Hematopoietic multipotent progenitor cell treated with erythropoietin and hydrocortisone succinate and interleukin-3 and kit ligand, for 8 days (in vitro differentiated cells): ENCODE data around the gene CAMKV.
"Not testable (repeated sequence)": the region's sequence is repeated elsewhere in the genome, so short reads cannot be mapped to it uniquely, and the experiment has no call there.

ENCODE experiments used
- DNase-seq: peaks from one replicate; pipeline ENCODE4 v3.0.0-alpha.2; 2015

Gene CAMKV

GRCh38 chr3:49844464-49845183 is 25.1 kb downstream of the CAMKV start:
- DNase-seq: no peak

DNA sequence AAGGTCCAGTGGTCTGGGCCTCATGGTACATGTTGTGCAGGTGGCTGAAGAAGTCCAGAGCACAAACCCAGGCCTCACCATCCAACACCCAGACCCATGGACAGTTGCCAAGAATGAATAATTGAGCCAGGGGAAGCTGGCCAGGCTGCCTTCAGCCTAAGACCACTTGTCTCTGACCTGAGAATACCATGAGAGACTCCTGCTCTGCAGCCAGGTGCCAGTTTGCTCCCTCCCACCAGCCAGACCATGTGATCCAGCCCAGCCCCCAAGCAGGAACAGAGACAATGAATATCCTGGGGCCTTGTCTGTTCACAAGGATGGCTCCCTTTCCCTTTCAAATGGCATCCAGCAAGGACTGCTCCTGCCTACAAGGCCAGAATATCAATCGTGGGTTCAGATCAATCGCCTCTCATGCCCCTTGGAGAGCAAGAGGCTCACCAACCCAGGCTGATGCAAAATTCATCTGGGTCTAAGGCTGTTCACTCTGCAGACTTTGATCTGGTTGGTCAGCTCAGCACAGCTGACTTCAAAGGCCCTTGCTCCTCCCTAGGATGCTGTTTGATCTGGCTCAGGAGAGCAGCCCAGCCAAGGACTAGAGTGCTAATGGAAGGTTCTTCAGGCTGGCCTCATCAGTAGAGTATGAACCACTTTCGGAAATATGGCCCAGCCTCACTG is 26.7 kb downstream of the CAMKV start:
- DNase-seq: no peak

GRCh38 chr3:49841806-49842205 is 27.9 kb downstream of the CAMKV start:
- no peak for DNase-seq

DNA sequence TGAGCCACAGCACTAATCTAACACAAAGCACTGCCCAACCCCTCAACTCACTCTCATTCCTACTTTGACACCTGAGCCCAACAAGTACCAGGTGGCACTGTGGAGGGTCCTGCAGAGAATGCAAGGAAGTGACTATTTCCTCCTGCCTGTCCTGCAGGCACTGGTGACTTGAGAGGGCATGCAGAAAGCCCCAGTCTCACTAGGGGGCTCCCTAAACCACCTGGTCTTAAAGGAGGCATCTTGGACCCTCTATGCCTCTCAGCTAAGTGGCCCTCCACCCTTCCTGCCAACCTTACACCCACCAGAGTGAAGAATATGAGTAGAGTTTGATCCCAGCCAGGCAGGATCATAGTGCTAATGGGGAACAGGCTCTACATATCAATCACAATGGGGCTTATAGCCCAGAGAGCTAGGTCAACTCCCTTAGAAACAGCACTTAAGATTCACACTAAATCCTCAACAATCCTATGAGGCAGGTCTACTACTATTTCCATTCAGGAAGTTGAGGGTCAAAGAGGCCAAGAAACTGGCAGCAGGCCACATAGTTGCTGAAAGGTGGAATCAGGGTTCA is 28.5 kb downstream of the CAMKV start:
- peak; percentile 49 for DNase-seq

- no peak for DNase-seq
These were observed 29.3 kb downstream of the CAMKV start for GRCh38 chr3:49840388-49840787.

DNA sequence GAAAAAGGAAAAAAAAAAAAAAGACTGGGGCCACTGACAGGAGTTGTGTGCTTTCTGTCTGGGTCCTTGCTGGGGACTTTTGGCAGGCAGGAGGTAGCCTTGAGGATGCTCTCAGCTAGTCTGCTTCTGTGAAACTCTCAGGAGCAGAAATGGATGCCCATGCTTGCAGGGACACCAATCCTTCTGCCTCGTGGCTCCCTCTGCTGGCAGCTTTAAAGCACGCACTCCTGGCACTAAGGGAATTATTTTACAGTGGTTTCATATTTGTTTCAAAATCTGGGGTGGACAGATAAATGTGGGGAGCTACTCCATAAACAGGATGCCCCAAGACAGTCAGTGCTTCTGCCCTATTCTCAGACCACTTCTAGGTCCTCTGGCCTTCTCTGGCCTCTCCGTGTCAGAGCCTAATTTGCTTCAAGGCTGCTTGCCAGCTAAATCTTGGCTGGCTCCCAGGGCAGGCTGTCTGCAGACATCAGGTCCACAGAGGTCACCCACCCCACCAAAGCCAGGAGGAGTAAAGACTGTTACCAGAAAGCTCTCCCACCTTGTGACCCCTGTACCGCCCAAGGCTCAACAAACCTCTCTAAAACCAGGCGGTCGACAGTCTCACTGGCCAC is 30.4 kb downstream of the CAMKV start:
- DNase-seq: peak; percentile 87

DNA sequence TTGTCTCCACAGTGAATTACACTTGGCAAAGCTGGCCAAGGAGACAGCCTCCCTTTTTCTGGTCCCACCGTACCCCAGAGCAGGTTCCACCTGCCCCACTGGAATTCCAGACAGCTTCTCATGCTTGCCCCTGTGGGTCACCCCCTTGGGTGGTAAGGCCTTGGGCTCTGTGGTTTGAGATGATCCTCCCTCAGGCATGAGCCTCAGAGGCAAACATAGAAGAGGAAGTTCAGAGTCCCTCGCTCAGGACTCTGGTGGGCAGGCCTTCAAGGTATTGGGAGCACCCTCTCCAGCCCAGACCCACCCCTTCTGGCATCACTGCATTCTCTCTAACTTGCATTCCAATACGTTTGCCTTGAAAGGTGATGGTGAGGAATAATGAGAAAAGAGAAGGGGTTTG is 38.4 kb downstream of the CAMKV start:
- DNase-seq: no peak

DNA sequence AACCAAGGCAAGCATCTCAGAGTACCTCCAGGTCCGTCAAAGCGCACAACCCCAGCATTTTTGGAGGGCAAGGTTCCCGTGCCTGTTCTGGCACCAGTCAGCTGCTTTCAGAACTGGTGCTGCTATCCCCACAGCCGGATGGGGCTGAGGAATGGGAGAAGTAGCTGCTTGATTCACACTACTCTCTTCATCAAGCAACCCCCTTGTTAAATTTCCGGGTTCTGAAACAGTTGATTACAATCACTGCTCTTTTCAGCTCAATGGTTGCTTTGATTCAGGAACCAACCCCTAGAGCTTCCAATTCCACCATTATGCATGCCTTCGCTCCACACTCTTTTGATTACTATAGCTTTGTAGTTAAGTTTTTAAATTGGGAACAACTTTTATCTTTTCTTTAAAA is 43.7 kb downstream of the CAMKV start:
- no peak for DNase-seq

GRCh38 chr3:49823131-49823530 is 46.6 kb downstream of the CAMKV start:
- DNase-seq: not testable (repeated sequence)

- peak; percentile 67 for DNase-seq
These were observed 56.1 kb downstream of the CAMKV start, which contains the start of gene UBA7 for GRCh38 chr3:49813497-49814174. Gene UBA7 (minus strand): TSS chr3:49813953. CDS start chr3:49813787, 166 bp downstream.

DNA sequence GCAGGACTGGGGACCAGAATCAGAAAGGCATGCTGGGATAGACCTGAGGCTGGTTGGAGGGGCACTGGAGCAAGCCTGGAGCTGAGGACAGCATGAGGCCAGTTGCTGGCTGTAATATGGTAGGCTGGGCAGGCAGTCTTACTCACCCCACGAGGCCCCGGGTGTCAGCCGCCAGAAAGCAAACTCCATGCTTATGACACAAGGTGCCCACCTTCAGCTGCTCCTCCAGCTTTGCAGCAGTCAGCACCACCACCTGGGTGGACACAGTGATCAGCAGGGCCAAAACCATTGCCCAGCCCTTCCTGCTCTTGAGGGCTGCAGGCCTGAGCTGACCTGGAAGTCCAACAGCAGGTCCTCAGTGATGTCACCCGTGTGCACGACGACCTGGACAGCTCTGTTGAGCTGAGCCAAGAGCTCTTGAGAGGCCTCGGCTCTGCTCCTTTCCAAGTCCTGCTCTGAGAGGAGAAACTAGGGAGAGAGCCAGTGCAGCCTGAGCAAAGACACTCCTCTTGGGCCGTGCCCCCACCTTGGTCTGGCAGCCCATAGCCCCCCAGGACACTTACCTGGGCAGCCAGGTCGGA is 56.7 kb downstream of the CAMKV start:
- no peak for DNase-seq
